Neural cell (in vitro differentiated cells): ENCODE results near the gene RPL15. TPM values are rescaled to one million over a fixed set of nuclear protein-coding genes. Genes with fewer than 3 reads are reported as not detected.

ENCODE experiments used
- H2AFZ ChIP-seq: fragments of 200-600, 300-800 bp; sonication (generic), shearing (Covaris generic); 2 replicates; pipeline ENCODE4 v1.6.0; 2014; ENCODE audit warnings: low read depth, mild to moderate bottlenecking, antibody characterized with exemption, low read length, moderate library complexity
- H3F3A ChIP-seq: fragments of 200-600 bp; shearing (Covaris generic); 2 replicates; pipeline ENCODE4 v1.6.1; 2016; ENCODE audit warnings: mild to moderate bottlenecking, moderate library complexity, mixed read lengths, antibody characterized with exemption, low read length; ENCODE audit not compliant: insufficient read depth, poor library complexity, severe bottlenecking
- H3K27ac ChIP-seq: fragments of 200-600, 300-800 bp; sonication (generic), shearing (Covaris generic); 2 replicates; pipeline ENCODE4 v1.5.1; 2014; ENCODE audit warnings: mild to moderate bottlenecking, low read length, moderate library complexity
- H3K27me3 ChIP-seq: fragments of 300-800, 200-600 bp; sonication (generic), shearing (Covaris generic); 2 replicates; pipeline ENCODE4 v1.6.0; 2014; ENCODE audit warnings: mild to moderate bottlenecking, low read depth, low read length, moderate library complexity; ENCODE audit not compliant: insufficient read depth
- H3K36me3 ChIP-seq: fragments of 300-800, 200-600 bp; sonication (generic), shearing (Covaris generic); 2 replicates; pipeline ENCODE4 v1.5.1; 2014; ENCODE audit warnings: mild to moderate bottlenecking, antibody characterized with exemption, low read length, moderate library complexity; ENCODE audit not compliant: insufficient read depth
- H3K4me2 ChIP-seq: fragments of 300-800, 200-600 bp; sonication (generic), shearing (Covaris generic); 2 replicates; pipeline ENCODE4 v1.6.0; 2014; ENCODE audit warnings: mild to moderate bottlenecking, low read length
- H3K4me3 ChIP-seq: fragments of 300-800, 200-600 bp; sonication (generic), shearing (Covaris generic); 2 replicates; pipeline ENCODE4 v1.5.1; 2014; ENCODE audit warnings: mild to moderate bottlenecking, low read length, moderate library complexity
- H3K79me2 ChIP-seq: fragments of 200-600 bp; shearing (Covaris generic); replicated peaks from 2 replicates; pipeline ENCODE4 v1.6.0; 2014; ENCODE audit warnings: mild to moderate bottlenecking, low read length, moderate library complexity; ENCODE audit not compliant: insufficient read depth
- H3K9ac ChIP-seq: fragments of 300-800, 200-600 bp; sonication (generic), shearing (Covaris generic); 2 replicates; pipeline ENCODE4 v1.6.1; 2016; ENCODE audit warnings: mild to moderate bottlenecking, low read length, mixed read lengths
- H3K9me2 ChIP-seq: fragments of 200-600 bp; shearing (Covaris generic); 2 replicates; pipeline ENCODE4 v1.6.1; 2016; ENCODE audit warnings: mild to moderate bottlenecking, low read length, mixed read lengths; ENCODE audit not compliant: insufficient read depth
- H3K9me3 ChIP-seq: fragments of 200-600, 300-800 bp; sonication (generic), shearing (Covaris generic); 2 replicates; pipeline ENCODE4 v1.6.1; 2016; ENCODE audit warnings: mild to moderate bottlenecking, mixed run types, low read length, moderate library complexity, mixed read lengths
- H4K20me1 ChIP-seq: fragments of 200-600 bp; shearing (Covaris generic); 2 replicates; pipeline ENCODE4 v1.6.1; 2016; ENCODE audit warnings: mild to moderate bottlenecking, mixed run types; ENCODE audit not compliant: insufficient read depth
- CTCF ChIP-seq: fragments of 450-650 bp; IDR thresholded peaks from 2 replicates; pipeline ENCODE4 v1.5.1; 2014; ENCODE audit warnings: antibody characterized with exemption, mild to moderate bottlenecking, moderate library complexity; ENCODE audit not compliant: poor library complexity, severe bottlenecking
- EP300 ChIP-seq: fragments of 450-650 bp; conservative IDR thresholded peaks from 2 replicates; pipeline ENCODE4 v1.6.1; 2014; ENCODE audit warnings: antibody characterized with exemption, mild to moderate bottlenecking, moderate library complexity; ENCODE audit not compliant: poor library complexity, severe bottlenecking
- EZH2 ChIP-seq: fragments of 200-600, 300-800 bp; shearing (Covaris generic), sonication (generic); IDR thresholded peaks from 2 replicates; pipeline ENCODE4 v1.6.1; 2014; ENCODE audit warnings: antibody characterized with exemption, low read length, borderline replicate concordance, mild to moderate bottlenecking; ENCODE audit not compliant: insufficient read depth, poor library complexity, severe bottlenecking
- MXI1 ChIP-seq: fragments of 450-650 bp; conservative IDR thresholded peaks from 2 replicates; pipeline ENCODE4 v1.6.1; 2014; ENCODE audit warnings: antibody characterized with exemption, mild to moderate bottlenecking; ENCODE audit not compliant: poor library complexity, severe bottlenecking
- POLR2AphosphoS5 ChIP-seq: IDR thresholded peaks from 2 replicates; pipeline ENCODE4 v1.6.1; 2012
- RAD21 ChIP-seq: fragments of 450-650 bp; conservative IDR thresholded peaks from 2 replicates; pipeline ENCODE4 v1.6.1; 2014; ENCODE audit warnings: antibody characterized with exemption, mild to moderate bottlenecking, moderate library complexity
- REST ChIP-seq: IDR thresholded peaks from 2 replicates; pipeline ENCODE4 v1.6.1; 2012; ENCODE audit warnings: borderline replicate concordance
- SMC3 ChIP-seq: fragments of 450-650 bp; conservative IDR thresholded peaks from 2 replicates; pipeline ENCODE4 v1.6.1; 2014; ENCODE audit warnings: antibody characterized with exemption, mild to moderate bottlenecking, moderate library complexity; ENCODE audit not compliant: poor library complexity
- TAF1 ChIP-seq: IDR thresholded peaks from 2 replicates; pipeline ENCODE4 v1.6.1; 2012; ENCODE audit warnings: low read depth
- polyA plus RNA-seq: library from polyadenylated mRNA; depleted of rRNA; stranded (reverse); fragments of >200 nt; gene quantifications from 2 replicates; pipeline ENCODE4 v1.2.3, GENCODE V29; 2014

RPL15 gene
- polyA plus RNA-seq, 1 donor from 2014 or later, result 3,247 TPM

DNA sequence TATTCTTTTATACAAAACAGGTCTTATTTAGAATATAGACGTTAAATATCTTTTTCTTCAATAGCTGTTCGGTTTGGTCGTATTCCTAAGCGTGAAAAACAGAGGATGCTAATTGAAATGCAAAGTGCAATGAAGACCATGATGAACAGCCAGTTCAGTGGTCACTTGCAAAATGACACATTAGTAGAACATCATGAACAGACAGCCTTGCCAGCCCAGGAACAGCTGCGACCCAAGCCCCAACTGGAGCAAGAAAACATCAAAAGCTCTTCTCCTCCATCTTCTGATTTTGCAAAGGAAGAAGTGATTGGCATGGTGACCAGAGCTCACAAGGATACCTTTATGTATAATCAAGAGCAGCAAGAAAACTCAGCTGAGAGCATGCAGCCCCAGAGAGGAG lies 45.0 kb downstream of the RPL15 start:
- Histone ChIP-seq H2AFZ (no peak overlapping the region), H3K9ac (no peak overlapping the region), H3K9me3 (no peaks in the 10 kb centered on the region), H3K4me3 (no peak overlapping the region), H4K20me1 (no peaks in the 10 kb centered on the region), H3K9me2 (no peaks in the 10 kb centered on the region), H3K36me3 (peaks cover 6% of the 10 kb centered on the region), H3F3A (no peaks in the 10 kb centered on the region), H3K79me2 (no peaks in the 10 kb centered on the region), H3K27me3 (no peaks in the 10 kb centered on the region), H3K4me2 (no peak overlapping the region), H3K27ac (no peak overlapping the region)
- TF ChIP-seq TAF1 (no peak), EZH2 (no peak), SMC3 (no peak), RAD21 (no peak), POLR2AphosphoS5 (no peak), REST (no peak), CTCF (no peak), MXI1 (no peak), EP300 (no peak)

DNA sequence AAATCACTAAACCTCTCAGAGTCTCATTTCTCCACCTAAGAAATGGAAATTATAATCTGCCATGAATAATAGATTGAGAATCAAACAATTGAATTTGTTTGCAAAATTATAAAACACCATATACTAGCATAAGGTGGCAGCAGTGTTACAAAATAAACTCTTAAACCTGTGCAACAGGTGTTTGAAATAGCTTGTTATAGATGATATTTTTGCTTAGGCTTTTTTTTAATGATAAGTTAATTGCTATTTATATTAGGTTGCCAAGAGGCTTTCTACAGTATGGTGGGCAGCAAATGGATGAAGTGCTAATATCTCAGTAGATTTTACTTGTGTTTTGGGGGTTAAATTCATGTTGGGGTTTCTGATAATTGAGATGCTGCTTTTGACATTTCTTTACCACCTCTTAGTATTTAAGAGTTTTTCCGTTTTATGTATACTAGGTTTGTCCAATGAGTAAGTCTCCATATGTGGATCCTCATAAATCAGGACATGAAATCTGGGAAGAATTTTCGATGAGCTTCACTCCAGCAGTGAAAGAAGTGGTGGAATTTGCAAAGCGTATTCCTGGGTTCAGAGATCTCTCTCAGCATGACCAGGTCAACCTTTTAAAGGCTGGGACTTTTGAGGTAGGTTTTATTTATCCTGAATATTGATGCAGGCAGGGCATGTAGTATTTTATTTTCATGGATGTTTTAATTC lies 47.8 kb downstream of the RPL15 start:
- Histone ChIP-seq H3F3A (no peaks in the 10 kb centered on the region), H3K36me3 (peaks cover 6% of the 10 kb centered on the region), H4K20me1 (no peaks in the 10 kb centered on the region), H3K9me2 (no peaks in the 10 kb centered on the region), H3K4me3 (no peak overlapping the region), H3K4me2 (no peak overlapping the region), H3K79me2 (no peaks in the 10 kb centered on the region), H2AFZ (no peak overlapping the region), H3K27me3 (no peaks in the 10 kb centered on the region), H3K27ac (no peak overlapping the region), H3K9me3 (no peaks in the 10 kb centered on the region), H3K9ac (no peak overlapping the region)
- TF ChIP-seq TAF1 (no peak), POLR2AphosphoS5 (no peak), CTCF (peak; percentile 18)
